Panc1 (cell line): ENCODE measurements around the gene SPRY2.

ENCODE experiments used
- CTCF ChIP-seq: fragments of 450-650 bp; IDR thresholded peaks from 2 replicates; pipeline ENCODE4 v1.5.1; 2017; ENCODE audit warnings: mild to moderate bottlenecking
- POLR2AphosphoS5 ChIP-seq: IDR thresholded peaks from 2 replicates; pipeline ENCODE4 v1.6.1; 2012; ENCODE audit warnings: mild to moderate bottlenecking, low read depth, low read length, moderate library complexity
- SIN3A ChIP-seq: IDR thresholded peaks from 2 replicates; pipeline ENCODE4 v1.6.1; 2012; ENCODE audit warnings: low read depth, mild to moderate bottlenecking, low read length, moderate library complexity, borderline replicate concordance; ENCODE audit not compliant: insufficient read depth
- TCF7L2 ChIP-seq: IDR thresholded peaks from 2 replicates; pipeline ENCODE4 v1.6.1; 2011; ENCODE audit warnings: mild to moderate bottlenecking, low read depth, low read length, inconsistent platforms
- TF ChIP-seq, protein P1 (sequence below), 2 experiments: IDR thresholded peaks; 2 replicates each; pipeline ENCODE4 v1.6.1; 2011 to 2012; ENCODE audit warnings: low read depth in 2 of 2, control low read depth in 1 of 2, low read length in 1 of 2, mild to moderate bottlenecking in 1 of 2, moderate library complexity in 1 of 2; ENCODE audit not compliant: insufficient read depth in 1 of 2

- no peak for TF ChIP-seq CTCF
- TF ChIP-seq, protein P1, sequence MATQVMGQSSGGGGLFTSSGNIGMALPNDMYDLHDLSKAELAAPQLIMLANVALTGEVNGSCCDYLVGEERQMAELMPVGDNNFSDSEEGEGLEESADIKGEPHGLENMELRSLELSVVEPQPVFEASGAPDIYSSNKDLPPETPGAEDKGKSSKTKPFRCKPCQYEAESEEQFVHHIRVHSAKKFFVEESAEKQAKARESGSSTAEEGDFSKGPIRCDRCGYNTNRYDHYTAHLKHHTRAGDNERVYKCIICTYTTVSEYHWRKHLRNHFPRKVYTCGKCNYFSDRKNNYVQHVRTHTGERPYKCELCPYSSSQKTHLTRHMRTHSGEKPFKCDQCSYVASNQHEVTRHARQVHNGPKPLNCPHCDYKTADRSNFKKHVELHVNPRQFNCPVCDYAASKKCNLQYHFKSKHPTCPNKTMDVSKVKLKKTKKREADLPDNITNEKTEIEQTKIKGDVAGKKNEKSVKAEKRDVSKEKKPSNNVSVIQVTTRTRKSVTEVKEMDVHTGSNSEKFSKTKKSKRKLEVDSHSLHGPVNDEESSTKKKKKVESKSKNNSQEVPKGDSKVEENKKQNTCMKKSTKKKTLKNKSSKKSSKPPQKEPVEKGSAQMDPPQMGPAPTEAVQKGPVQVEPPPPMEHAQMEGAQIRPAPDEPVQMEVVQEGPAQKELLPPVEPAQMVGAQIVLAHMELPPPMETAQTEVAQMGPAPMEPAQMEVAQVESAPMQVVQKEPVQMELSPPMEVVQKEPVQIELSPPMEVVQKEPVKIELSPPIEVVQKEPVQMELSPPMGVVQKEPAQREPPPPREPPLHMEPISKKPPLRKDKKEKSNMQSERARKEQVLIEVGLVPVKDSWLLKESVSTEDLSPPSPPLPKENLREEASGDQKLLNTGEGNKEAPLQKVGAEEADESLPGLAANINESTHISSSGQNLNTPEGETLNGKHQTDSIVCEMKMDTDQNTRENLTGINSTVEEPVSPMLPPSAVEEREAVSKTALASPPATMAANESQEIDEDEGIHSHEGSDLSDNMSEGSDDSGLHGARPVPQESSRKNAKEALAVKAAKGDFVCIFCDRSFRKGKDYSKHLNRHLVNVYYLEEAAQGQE (IDR thresholded peaks at IDR 0.05; ENCODE audit: insufficient read depth in 1 of 2, low read depth in 2 of 2, low read length in 1 of 2): no peak
- no peak for TF ChIP-seq POLR2AphosphoS5
- TF ChIP-seq SIN3A: no peak
- no peak for TF ChIP-seq TCF7L2
Measured at GRCh38 chr13:80390338-80390737, 49.4 kb upstream of the SPRY2 start.
